ENCODE results near the gene COMMD1. TPM values are rescaled to one million over a fixed set of nuclear protein-coding genes. Genes with fewer than 3 reads are reported as not detected.
"Not testable (repeated sequence)": the region's sequence is repeated elsewhere in the genome, so short reads cannot be mapped to it uniquely, and the experiment has no call there.

Gene COMMD1
- polyA plus RNA-seq, 4 donors: 29.1 to 45.4 (median 37.5) TPM

GRCh38 chr2:62152000-62152399 is 246.5 kb downstream of the COMMD1 start:
- Histone ChIP-seq H3K27ac (ENCODE audit: low read depth in 1 of 3, low read length in 2 of 3) (no peak overlapping the region), H3K4me3 (ENCODE audit: low read depth in 1 of 3, low read length in 3 of 3) (no peak overlapping the region), H3K9me3 (ENCODE audit: control insufficient read depth in 2 of 2, insufficient read depth in 1 of 2, low read depth in 1 of 2, low read length in 1 of 2) (no peaks in the 10 kb centered on the region), H3K27me3 (ENCODE audit: control insufficient read depth in 3 of 3, insufficient read depth in 3 of 3, low read length in 3 of 3) (no peaks in the 10 kb centered on the region), H3K36me3 (ENCODE audit: control insufficient read depth in 3 of 3, insufficient read depth in 2 of 3, low read depth in 1 of 3, low read length in 3 of 3) (peaks cover 0 to 6% (median 0%) of the 10 kb centered on the region in 3 donors), H3K4me1 (ENCODE audit: control insufficient read depth in 3 of 3, insufficient read depth in 2 of 3, low read depth in 1 of 3, low read length in 2 of 3) (no peaks in the 10 kb centered on the region)
- FAIRE-seq: no peak
- DNase-seq: no peak
- WGBS, 3 donors: 81 to 90% (median 86%) methylated on average over 3 of the region's 3 CpGs

- Histone ChIP-seq H3K27ac (ENCODE audit: low read depth in 1 of 3, low read length in 2 of 3) (no peak overlapping the region), H3K4me1 (ENCODE audit: control insufficient read depth in 3 of 3, insufficient read depth in 2 of 3, low read depth in 1 of 3, low read length in 2 of 3) (no peaks in the 10 kb centered on the region), H3K9me3 (ENCODE audit: control insufficient read depth in 2 of 2, insufficient read depth in 1 of 2, low read depth in 1 of 2, low read length in 1 of 2) (no peaks in the 10 kb centered on the region), H3K36me3 (ENCODE audit: control insufficient read depth in 3 of 3, insufficient read depth in 2 of 3, low read depth in 1 of 3, low read length in 3 of 3) (peaks cover 0 to 6% (median 0%) of the 10 kb centered on the region in 3 donors), H3K27me3 (ENCODE audit: control insufficient read depth in 3 of 3, insufficient read depth in 3 of 3, low read length in 3 of 3) (no peaks in the 10 kb centered on the region), H3K4me3 (ENCODE audit: low read depth in 1 of 3, low read length in 3 of 3) (no peak overlapping the region)
- WGBS, 3 donors: 81 to 93% (median 90%) methylated on average over 6 of the region's 6 CpGs
- FAIRE-seq (no peak), DNase-seq (no peak)
These were observed 251.5 kb downstream of the COMMD1 start for GRCh38 chr2:62156861-62157496.

- Histone ChIP-seq H3K9me3 (ENCODE audit: control insufficient read depth in 2 of 2, insufficient read depth in 1 of 2, low read depth in 1 of 2, low read length in 1 of 2) (no peaks in the 10 kb centered on the region), H3K4me3 (ENCODE audit: low read depth in 1 of 3, low read length in 3 of 3) (no peak overlapping the region), H3K27ac (ENCODE audit: low read depth in 1 of 3, low read length in 2 of 3) (no peak overlapping the region), H3K36me3 (ENCODE audit: control insufficient read depth in 3 of 3, insufficient read depth in 2 of 3, low read depth in 1 of 3, low read length in 3 of 3) (peaks cover 0 to 6% (median 0%) of the 10 kb centered on the region in 3 donors), H3K4me1 (ENCODE audit: control insufficient read depth in 3 of 3, insufficient read depth in 2 of 3, low read depth in 1 of 3, low read length in 2 of 3) (no peaks in the 10 kb centered on the region), H3K27me3 (ENCODE audit: control insufficient read depth in 3 of 3, insufficient read depth in 3 of 3, low read length in 3 of 3) (no peaks in the 10 kb centered on the region)
- WGBS, 3 donors: 91 to 95% (median 95%) methylated on average over 9 of the region's 9 CpGs
- no peak for DNase-seq
- no peak for FAIRE-seq
These were observed 253.1 kb downstream of the COMMD1 start for GRCh38 chr2:62158444-62159121.

GRCh38 chr2:62160691-62161090 is 255.2 kb downstream of the COMMD1 start:
- H3K4me3 ChIP-seq (ENCODE audit: low read depth in 1 of 3, low read length in 3 of 3); H3K27ac ChIP-seq (ENCODE audit: low read depth in 1 of 3, low read length in 2 of 3); H3K4me1 ChIP-seq (ENCODE audit: control insufficient read depth in 3 of 3, insufficient read depth in 2 of 3, low read depth in 1 of 3, low read length in 2 of 3); H3K36me3 ChIP-seq (ENCODE audit: control insufficient read depth in 3 of 3, insufficient read depth in 2 of 3, low read depth in 1 of 3, low read length in 3 of 3); DNase-seq; H3K9me3 ChIP-seq (ENCODE audit: control insufficient read depth in 2 of 2, insufficient read depth in 1 of 2, low read depth in 1 of 2, low read length in 1 of 2); FAIRE-seq; H3K27me3 ChIP-seq (ENCODE audit: control insufficient read depth in 3 of 3, insufficient read depth in 3 of 3, low read length in 3 of 3): not testable (repeated sequence)
- WGBS, 3 donors: 96 to 97% (median 96%) methylated on average over 9 of the region's 9 CpGs

GRCh38 chr2:62163106-62163831 is 257.8 kb downstream of the COMMD1 start:
- DNase-seq: no peak
- no peaks in the 10 kb centered on the region for H3K36me3 ChIP-seq (ENCODE audit: control insufficient read depth in 3 of 3, insufficient read depth in 2 of 3, low read depth in 1 of 3, low read length in 3 of 3)
- 83 to 97% (median 91%) methylated on average over 3 of the region's 3 CpGs for WGBS, 3 donors
- H3K4me1 ChIP-seq (ENCODE audit: control insufficient read depth in 3 of 3, insufficient read depth in 2 of 3, low read depth in 1 of 3, low read length in 2 of 3): no peaks in the 10 kb centered on the region
- H3K27me3 ChIP-seq (ENCODE audit: control insufficient read depth in 3 of 3, insufficient read depth in 3 of 3, low read length in 3 of 3): no peaks in the 10 kb centered on the region
- no peak overlapping the region for H3K4me3 ChIP-seq (ENCODE audit: low read depth in 1 of 3, low read length in 3 of 3)
- FAIRE-seq: no peak
- H3K27ac ChIP-seq (ENCODE audit: low read depth in 1 of 3, low read length in 2 of 3): no peak overlapping the region
- H3K9me3 ChIP-seq (ENCODE audit: control insufficient read depth in 2 of 2, insufficient read depth in 1 of 2, low read depth in 1 of 2, low read length in 1 of 2): no peaks in the 10 kb centered on the region

GRCh38 chr2:62163834-62164233 is 258.4 kb downstream of the COMMD1 start:
- Histone ChIP-seq H3K27ac (ENCODE audit: low read depth in 1 of 3, low read length in 2 of 3) (no peak overlapping the region), H3K4me1 (ENCODE audit: control insufficient read depth in 3 of 3, insufficient read depth in 2 of 3, low read depth in 1 of 3, low read length in 2 of 3) (no peaks in the 10 kb centered on the region), H3K27me3 (ENCODE audit: control insufficient read depth in 3 of 3, insufficient read depth in 3 of 3, low read length in 3 of 3) (no peaks in the 10 kb centered on the region), H3K4me3 (ENCODE audit: low read depth in 1 of 3, low read length in 3 of 3) (no peak overlapping the region), H3K9me3 (ENCODE audit: control insufficient read depth in 2 of 2, insufficient read depth in 1 of 2, low read depth in 1 of 2, low read length in 1 of 2) (no peaks in the 10 kb centered on the region), H3K36me3 (ENCODE audit: control insufficient read depth in 3 of 3, insufficient read depth in 2 of 3, low read depth in 1 of 3, low read length in 3 of 3) (no peaks in the 10 kb centered on the region)
- no peak for FAIRE-seq
- no peak for DNase-seq
- WGBS, 3 donors: 63 to 77% (median 65%) methylated on average over 2 of the region's 2 CpGs

- Histone ChIP-seq H3K27ac (ENCODE audit: low read depth in 1 of 3, low read length in 2 of 3) (no peak overlapping the region), H3K36me3 (ENCODE audit: control insufficient read depth in 3 of 3, insufficient read depth in 2 of 3, low read depth in 1 of 3, low read length in 3 of 3) (no peaks in the 10 kb centered on the region), H3K4me3 (ENCODE audit: low read depth in 1 of 3, low read length in 3 of 3) (no peak overlapping the region), H3K4me1 (ENCODE audit: control insufficient read depth in 3 of 3, insufficient read depth in 2 of 3, low read depth in 1 of 3, low read length in 2 of 3) (peaks cover 0 to 15% (median 6%) of the 10 kb centered on the region in 3 donors), H3K9me3 (ENCODE audit: control insufficient read depth in 2 of 2, insufficient read depth in 1 of 2, low read depth in 1 of 2, low read length in 1 of 2) (no peaks in the 10 kb centered on the region), H3K27me3 (ENCODE audit: control insufficient read depth in 3 of 3, insufficient read depth in 3 of 3, low read length in 3 of 3) (no peaks in the 10 kb centered on the region)
- DNase-seq: no peak
- no peak for FAIRE-seq
- 86 to 97% (median 89%) methylated on average over 4 of the region's 4 CpGs for WGBS, 3 donors
These were observed 270.3 kb downstream of the COMMD1 start for GRCh38 chr2:62175728-62176127.

- DNase-seq (no peak), FAIRE-seq (no peak)
- Histone ChIP-seq H3K36me3 (ENCODE audit: control insufficient read depth in 3 of 3, insufficient read depth in 2 of 3, low read depth in 1 of 3, low read length in 3 of 3) (no peaks in the 10 kb centered on the region), H3K4me3 (ENCODE audit: low read depth in 1 of 3, low read length in 3 of 3) (no peak overlapping the region), H3K27me3 (ENCODE audit: control insufficient read depth in 3 of 3, insufficient read depth in 3 of 3, low read length in 3 of 3) (no peaks in the 10 kb centered on the region), H3K4me1 (ENCODE audit: control insufficient read depth in 3 of 3, insufficient read depth in 2 of 3, low read depth in 1 of 3, low read length in 2 of 3) (peaks cover 0 to 15% (median 6%) of the 10 kb centered on the region in 3 donors), H3K9me3 (ENCODE audit: control insufficient read depth in 2 of 2, insufficient read depth in 1 of 2, low read depth in 1 of 2, low read length in 1 of 2) (no peaks in the 10 kb centered on the region), H3K27ac (ENCODE audit: low read depth in 1 of 3, low read length in 2 of 3) (no peak overlapping the region)
These were observed 271.3 kb downstream of the COMMD1 start for GRCh38 chr2:62176801-62177200.
